HepG2 (cell line): ENCODE results near the gene NT5DC1. TPM values are rescaled to one million over a fixed set of nuclear protein-coding genes. Genes with fewer than 3 reads are reported as not detected.

Experiments
- ATAC-seq: fragments of 200-7000 bp; cut with Tn5 transposase; 3 replicates; pipeline ENCODE4 v1.9.1; 2020; ENCODE audit warnings: mild to moderate bottlenecking, moderate library complexity
- BruUV-seq: library from RNA; stranded (reverse); fragments of 400-500 nt; replicated peaks from 2 replicates; lab custom pipeline; 2021; lab: Mats Ljungman, UMichigan
- CTCF ChIA-PET: fragments of 300-600 bp; formaldehyde crosslinking; extraction: SDS; loops from one replicate; lab custom pipeline; 2021; ENCODE audit warnings: low total read pairs, inconsistent platforms, low intra/inter-chr PET ratio; lab: Yijun Ruan, JAX
- POLR2A ChIA-PET: fragments of 350-600 bp; sonication (Branson Sonifier 250); formaldehyde crosslinking; loops from one replicate; lab custom pipeline; 2020; ENCODE audit warnings: antibody characterized with exemption, inconsistent platforms; lab: Yijun Ruan, JAX
- DNase-seq: peaks from one replicate; pipeline ENCODE4 v3.0.0-alpha.2; 2015; ENCODE audit warnings: low spot score
- FAIRE-seq: peaks from 3 replicates; lab custom pipeline; 2011; peaks lifted over from hg19 to GRCh38; lab: Jason Lieb, UNC
- H2AFZ ChIP-seq: one replicate; pipeline ENCODE4 v1.6.1; 2011; ENCODE audit warnings: low read length, inconsistent platforms
- H3K27ac ChIP-seq: fragments of 300-600 bp; 3 replicates; pipeline ENCODE4 v1.8.0; 2011; ENCODE audit warnings: mixed run types, mild to moderate bottlenecking, mixed read lengths, low read length, inconsistent platforms; ENCODE audit not compliant: insufficient read depth; ENCODE audit errors: extremely low read length
- H3K27me3 ChIP-seq, 2 experiments: fragments of 200-600 bp in 1 of 2; 2 replicates in 1 of 2; 3 replicates in 1 of 2; pipeline versions ENCODE4 v1.6.0 to v1.8.0; 2011; ENCODE audit warnings: low read length in 2 of 2, mild to moderate bottlenecking in 2 of 2, moderate library complexity in 2 of 2, inconsistent platforms in 1 of 2; ENCODE audit not compliant: insufficient read depth in 2 of 2, control insufficient read depth in 1 of 2
- H3K36me3 ChIP-seq, 2 experiments: fragments of 200-600 bp in 1 of 2; replicated peaks in 1 of 2; 2 replicates in 1 of 2; 3 replicates in 1 of 2; pipeline versions ENCODE4 v1.5.1 to v1.8.0; 2011; ENCODE audit warnings: low read length in 2 of 2, inconsistent platforms in 1 of 2; ENCODE audit not compliant: insufficient read depth in 2 of 2, control insufficient read depth in 1 of 2
- H3K4me1 ChIP-seq: 2 replicates; pipeline ENCODE4 v1.5.1; 2012; ENCODE audit warnings: low read length, inconsistent platforms; ENCODE audit not compliant: insufficient read depth
- H3K4me2 ChIP-seq: 2 replicates; pipeline ENCODE4 v1.6.0; 2011; ENCODE audit warnings: low read depth, low read length, inconsistent platforms
- H3K4me3 ChIP-seq, 3 experiments: fragments of 200-600 bp in 1 of 3; sonication (generic), shearing (Covaris generic) in 1 of 3; replicated peaks in 1 of 3; 2 replicates each; pipeline ENCODE4 v1.5.1; 2011 to 2016; ENCODE audit warnings: low read length in 3 of 3, inconsistent platforms in 2 of 3, low read depth in 2 of 3, mild to moderate bottlenecking in 2 of 3, control low read depth in 1 of 3, mixed read lengths in 1 of 3; ENCODE audit not compliant: insufficient read depth in 1 of 3
- H3K79me2 ChIP-seq: one replicate; pipeline ENCODE4 v1.6.1; 2011; ENCODE audit warnings: low read length, inconsistent platforms; ENCODE audit not compliant: insufficient read depth
- H3K9ac ChIP-seq: 2 replicates; pipeline ENCODE4 v1.6.0; 2011; ENCODE audit warnings: mild to moderate bottlenecking, low read depth, low read length, inconsistent platforms; ENCODE audit not compliant: insufficient read depth
- H3K9me3 ChIP-seq: 2 replicates; pipeline ENCODE4 v1.5.1; 2012; ENCODE audit warnings: mild to moderate bottlenecking, low read length
- H4K20me1 ChIP-seq: 2 replicates; pipeline ENCODE4 v1.6.0; 2011; ENCODE audit warnings: inconsistent platforms, mild to moderate bottlenecking, low read length, moderate library complexity; ENCODE audit not compliant: insufficient read depth
- ARID5B ChIP-seq: IDR thresholded peaks from 2 replicates; pipeline ENCODE4 v1.4.0; 2020; ENCODE audit warnings: mild to moderate bottlenecking, missing genetic modification reagents
- HNRNPL ChIP-seq: fragments of 200-400 bp; formaldehyde crosslinking; IDR thresholded peaks from 2 replicates; pipeline ENCODE4 v1.6.1; 2017; ENCODE audit warnings: mild to moderate bottlenecking, low read depth, low read length
- PAWR ChIP-seq: sonication (generic); formaldehyde crosslinking; IDR thresholded peaks from 2 replicates; pipeline ENCODE4 v1.4.0; 2020; ENCODE audit warnings: missing genetic modification reagents, mild to moderate bottlenecking, borderline replicate concordance
- SRF ChIP-seq: IDR thresholded peaks from 2 replicates; pipeline ENCODE4 v1.6.1; 2011; ENCODE audit warnings: mild to moderate bottlenecking, low read depth, low read length, moderate library complexity
- ZNF629 ChIP-seq: sonication (generic); formaldehyde crosslinking; conservative IDR thresholded peaks from 2 replicates; pipeline ENCODE4 v1.5.0; 2020; ENCODE audit warnings: missing genetic modification reagents
- ZNF747 ChIP-seq: sonication (generic); formaldehyde crosslinking; IDR thresholded peaks from 2 replicates; pipeline ENCODE4 v1.8.1; 2023; ENCODE audit warnings: missing genetic modification reagents, mild to moderate bottlenecking, borderline replicate concordance
- WGBS: methylation state at CpG from one replicate; pipeline ENCODE4 v1.1.6; 2017; ENCODE audit warnings: low lambda C conversion rate; 5-methylcytosine and 5-hydroxymethylcytosine counted together
- in situ Hi-C: cut with HindIII; loops from 2 replicates; pipeline ENCODE4 v1.10.0; 2017; ENCODE audit warnings: low pct_unique_long_range_greater_than_20kb; ENCODE audit not compliant: extremely low pct_ligation_motif_present
- intact Hi-C: fragments of 100-400 bp; cut with micrococcal nuclease; formaldehyde crosslinking; loops from one replicate; pipeline ENCODE4 v1.10.0; 2022; ENCODE audit not compliant: unreplicated experiment
- polyA plus RNA-seq, 8 experiments: library from polyadenylated mRNA; depleted of rRNA in 3 of 8; stranded (reverse) in 7 of 8; unstranded in 1 of 8; fragments of >200 nt; fragmentation: Illumina TruSeq in 4 of 8; extraction: Trizol in 4 of 8; gene quantifications; 2 replicates each; pipeline versions ENCODE4 v1.2.1 to v1.2.3, GENCODE V29; 2011 to 2016; ENCODE audit warnings: low read depth in 4 of 8, missing spikeins in 1 of 8, mixed read lengths in 1 of 8; ENCODE audit not compliant: insufficient read depth in 1 of 8
- total RNA-seq, 5 experiments: library from RNA; depleted of rRNA; stranded (reverse); fragments of >200 nt; fragmentation: Illumina TruSeq; extraction: Trizol; gene quantifications; 2 replicates each; pipeline ENCODE4 v1.2.3, GENCODE V29; 2016; ENCODE audit warnings: low read depth in 1 of 5
- TF ChIP-seq, protein P1 (sequence below): IDR thresholded peaks from 2 replicates; pipeline ENCODE4 v1.6.1; 2016; ENCODE audit warnings: mild to moderate bottlenecking
- TF ChIP-seq, protein P2 (sequence below): sonication (generic); formaldehyde crosslinking; IDR thresholded peaks from 2 replicates; pipeline ENCODE4 v1.4.0; 2020; ENCODE audit warnings: missing genetic modification reagents, borderline replicate concordance

NT5DC1 gene
- total and polyA plus RNA-seq, 2 of the 13 experiments (the other 11 are each of a cell fraction or from before 2014, with no cell fraction given) = 27.0 to 56.1 TPM

GRCh38 chr6:116158641-116159040 lies 58.0 kb downstream of the NT5DC1 start:
- no peaks in the 10 kb centered on the region for H4K20me1 ChIP-seq
- H3K27ac ChIP-seq = no peak overlapping the region
- H3K4me2 ChIP-seq = no peak overlapping the region
- ChIA-PET POLR2A (no interaction called here), CTCF (no interaction called here)
- H3K9me3 ChIP-seq = no peaks in the 10 kb centered on the region
- H3K36me3 ChIP-seq = no peaks in the 10 kb centered on the region
- H3K27me3 ChIP-seq = no peaks in the 10 kb centered on the region
- no peak overlapping the region for H2AFZ ChIP-seq
- intact Hi-C loops = no loop called here
- BruUV-seq = no TSS peak
- H3K9ac ChIP-seq = no peak overlapping the region
- in situ Hi-C loops = no loop called here
- H3K79me2 ChIP-seq = no peaks in the 10 kb centered on the region
- DNase-seq = no peak
- ATAC-seq = no peak
- WGBS = 74% methylated on average over 3 of the region's 3 CpGs
- no peaks in the 10 kb centered on the region for H3K4me1 ChIP-seq
- H3K4me3 ChIP-seq = no peak overlapping the region
- no peak for FAIRE-seq
- TF ChIP-seq HNRNPL = no peak
- TF ChIP-seq, protein P1, sequence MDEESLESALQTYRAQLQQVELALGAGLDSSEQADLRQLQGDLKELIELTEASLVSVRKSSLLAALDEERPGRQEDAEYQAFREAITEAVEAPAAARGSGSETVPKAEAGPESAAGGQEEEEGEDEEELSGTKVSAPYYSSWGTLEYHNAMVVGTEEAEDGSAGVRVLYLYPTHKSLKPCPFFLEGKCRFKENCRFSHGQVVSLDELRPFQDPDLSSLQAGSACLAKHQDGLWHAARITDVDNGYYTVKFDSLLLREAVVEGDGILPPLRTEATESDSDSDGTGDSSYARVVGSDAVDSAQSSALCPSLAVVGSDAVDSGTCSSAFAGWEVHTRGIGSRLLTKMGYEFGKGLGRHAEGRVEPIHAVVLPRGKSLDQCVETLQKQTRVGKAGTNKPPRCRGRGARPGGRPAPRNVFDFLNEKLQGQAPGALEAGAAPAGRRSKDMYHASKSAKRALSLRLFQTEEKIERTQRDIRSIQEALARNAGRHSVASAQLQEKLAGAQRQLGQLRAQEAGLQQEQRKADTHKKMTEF (CRISPR knock-in tag) = no peak
- TF ChIP-seq ARID5B (CRISPR knock-in tag) = no peak
- no peak for TF ChIP-seq ZNF629 (CRISPR knock-in tag)
- no peak for TF ChIP-seq PAWR (CRISPR knock-in tag)
- TF ChIP-seq, protein P2, sequence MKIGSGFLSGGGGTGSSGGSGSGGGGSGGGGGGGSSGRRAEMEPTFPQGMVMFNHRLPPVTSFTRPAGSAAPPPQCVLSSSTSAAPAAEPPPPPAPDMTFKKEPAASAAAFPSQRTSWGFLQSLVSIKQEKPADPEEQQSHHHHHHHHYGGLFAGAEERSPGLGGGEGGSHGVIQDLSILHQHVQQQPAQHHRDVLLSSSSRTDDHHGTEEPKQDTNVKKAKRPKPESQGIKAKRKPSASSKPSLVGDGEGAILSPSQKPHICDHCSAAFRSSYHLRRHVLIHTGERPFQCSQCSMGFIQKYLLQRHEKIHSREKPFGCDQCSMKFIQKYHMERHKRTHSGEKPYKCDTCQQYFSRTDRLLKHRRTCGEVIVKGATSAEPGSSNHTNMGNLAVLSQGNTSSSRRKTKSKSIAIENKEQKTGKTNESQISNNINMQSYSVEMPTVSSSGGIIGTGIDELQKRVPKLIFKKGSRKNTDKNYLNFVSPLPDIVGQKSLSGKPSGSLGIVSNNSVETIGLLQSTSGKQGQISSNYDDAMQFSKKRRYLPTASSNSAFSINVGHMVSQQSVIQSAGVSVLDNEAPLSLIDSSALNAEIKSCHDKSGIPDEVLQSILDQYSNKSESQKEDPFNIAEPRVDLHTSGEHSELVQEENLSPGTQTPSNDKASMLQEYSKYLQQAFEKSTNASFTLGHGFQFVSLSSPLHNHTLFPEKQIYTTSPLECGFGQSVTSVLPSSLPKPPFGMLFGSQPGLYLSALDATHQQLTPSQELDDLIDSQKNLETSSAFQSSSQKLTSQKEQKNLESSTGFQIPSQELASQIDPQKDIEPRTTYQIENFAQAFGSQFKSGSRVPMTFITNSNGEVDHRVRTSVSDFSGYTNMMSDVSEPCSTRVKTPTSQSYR (CRISPR knock-in tag) = no peak
- TF ChIP-seq SRF = no peak
- TF ChIP-seq ZNF747 (CRISPR knock-in tag) = no peak
